K562 (cell line): Measurements from ENCODE around the gene FBXW10.
"Not testable (repeated sequence)": the region's sequence is repeated elsewhere in the genome, so short reads cannot be mapped to it uniquely, and the experiment has no call there.

Experiments used
- FOXM1 ChIP-seq, 2 experiments: fragments of 450-650 bp in 1 of 2; sonication (generic) in 1 of 2; formaldehyde crosslinking in 1 of 2; IDR thresholded peaks; 2 replicates each; pipeline versions ENCODE4 v1.6.1 to v1.9.0; 2017 to 2022; ENCODE audit warnings: low read depth in 2 of 2, mild to moderate bottlenecking in 2 of 2, missing genetic modification reagents in 1 of 2, moderate library complexity in 1 of 2
- SRSF9 ChIP-seq: fragments of 200-400 bp; formaldehyde crosslinking; IDR thresholded peaks from 2 replicates; pipeline ENCODE4 v1.6.1; 2017; ENCODE audit warnings: low read depth, low read length, borderline replicate concordance
- ZNF184 ChIP-seq: sonication (generic); formaldehyde crosslinking; IDR thresholded peaks from 2 replicates; pipeline ENCODE4 v1.5.0; 2020; ENCODE audit warnings: missing genetic modification reagents
- ZNF24 ChIP-seq: fragments of 450-650 bp; IDR thresholded peaks from 2 replicates; pipeline ENCODE4 v1.6.1; 2016

DNA sequence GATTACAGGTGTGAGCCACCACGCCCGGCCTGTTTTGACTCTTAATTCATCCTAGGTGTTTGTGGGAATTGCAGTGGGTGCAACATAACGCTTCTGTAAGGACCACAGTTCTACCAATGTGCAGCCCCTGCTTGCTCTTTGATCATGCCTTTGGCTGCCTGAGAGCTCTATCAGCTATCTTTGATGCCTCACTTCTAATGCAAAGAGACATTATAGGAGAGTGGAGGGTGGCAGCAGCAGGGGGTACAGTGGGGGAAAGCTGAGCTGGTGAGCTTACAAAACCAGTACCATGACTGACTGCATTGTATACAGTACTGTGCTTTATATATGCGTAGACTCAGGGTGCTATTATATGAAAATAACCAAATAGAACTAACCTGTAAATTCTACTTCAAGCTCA, 26.7 kb downstream of the FBXW10 start:
- TF ChIP-seq ZNF184 (CRISPR knock-in tag); FOXM1 (IDR thresholded peaks at IDR 0.05; ENCODE audit: low read depth); FOXM1 (CRISPR knock-in tag; IDR thresholded peaks at IDR 0.05; ENCODE audit: low read depth); ZNF24; SRSF9: not testable (repeated sequence)
